ENCODE results near the gene GPR156.

GPR156 gene

DNA sequence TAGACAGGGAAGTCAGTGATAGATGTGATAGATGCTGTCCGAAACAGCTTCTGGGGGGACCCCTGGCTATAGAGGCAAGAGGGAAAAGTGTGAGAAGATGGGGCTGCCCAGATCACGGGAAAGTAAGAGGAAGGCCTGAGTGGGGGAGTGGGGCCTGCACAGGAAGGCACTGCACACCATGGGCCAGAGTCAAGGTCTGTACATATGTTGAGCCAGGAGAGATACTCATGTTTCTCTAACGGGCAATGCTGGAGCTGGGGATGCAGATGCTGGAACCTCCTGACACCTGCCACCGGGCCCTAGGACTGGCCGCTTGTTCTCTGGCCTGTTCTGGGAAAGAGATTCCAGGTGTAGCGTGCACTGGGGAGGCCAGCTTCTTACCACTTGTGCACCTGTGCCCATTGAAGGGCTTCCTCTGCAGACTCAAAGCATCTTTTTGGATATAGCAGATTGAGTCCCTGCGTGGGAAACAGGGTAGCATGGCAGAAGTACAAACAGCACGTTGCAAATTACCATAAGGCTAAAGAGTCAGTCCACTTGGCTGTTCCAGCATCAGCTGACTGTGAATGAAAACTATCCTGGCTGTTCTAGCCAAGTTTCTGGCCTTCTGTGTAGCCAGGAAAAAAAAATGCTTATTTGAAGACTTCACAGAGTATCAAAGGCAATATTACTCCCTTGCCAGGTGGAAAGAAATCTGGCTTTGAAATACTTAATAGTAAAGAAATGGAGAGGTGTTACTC is 113.7 kb downstream of the GPR156 start:
- Histone ChIP-seq H3K36me3 (ENCODE audit: control insufficient read depth in 2 of 2, insufficient read depth in 1 of 2, low read length in 2 of 2) (no peaks in the 10 kb centered on the region), H3K4me1 (ENCODE audit: control insufficient read depth, insufficient read depth, low read length) (no peaks in the 10 kb centered on the region; the same call in 1 of the 2 replicates), H3K27ac (ENCODE audit: extremely low read depth, low read depth, low read length) (no peak overlapping the region), H3K9me3 (ENCODE audit: control insufficient read depth, insufficient read depth, low read depth, low read length) (no peaks in the 10 kb centered on the region), H3K4me3 (ENCODE audit: low read depth, low read length) (no peak overlapping the region)
- TF ChIP-seq RBAK (tag by site-specific recombination; IDR thresholded peaks at IDR 0.05) (no peak), ZNF660 (tag by site-specific recombination; IDR thresholded peaks at IDR 0.05) (no peak), GLI4 (tag by site-specific recombination; IDR thresholded peaks at IDR 0.05) (no peak), ZNF26 (tag by site-specific recombination; IDR thresholded peaks at IDR 0.05) (no peak)
- CTCF ChIA-PET = no interaction called here
- POLR2A ChIA-PET = no interaction called here

DNA sequence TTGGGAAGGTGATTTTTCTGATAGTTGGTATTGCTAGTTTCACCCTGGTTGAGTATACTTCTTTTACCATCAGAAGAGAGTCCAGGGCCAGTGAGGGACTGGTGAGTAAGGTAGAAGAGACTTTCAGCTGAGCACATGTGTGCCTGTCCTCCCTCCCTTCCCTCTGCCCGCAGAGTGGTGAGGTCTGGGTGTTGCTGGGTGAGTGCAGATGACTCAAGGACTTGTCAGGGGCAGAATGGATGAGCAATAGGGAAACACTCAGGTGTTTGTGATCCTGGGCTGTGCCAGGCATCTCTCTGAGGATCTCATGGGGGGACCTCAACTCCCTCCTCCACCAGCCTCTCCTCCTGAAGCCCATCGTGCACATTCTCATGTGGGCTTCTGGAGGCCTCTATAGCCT is 114.8 kb downstream of the GPR156 start:
- Histone ChIP-seq H3K27ac (ENCODE audit: extremely low read depth, low read depth, low read length) (no peak overlapping the region), H3K4me1 (ENCODE audit: control insufficient read depth, insufficient read depth, low read length) (no peaks in the 10 kb centered on the region; the same call in 1 of the 2 replicates), H3K36me3 (ENCODE audit: control insufficient read depth in 2 of 2, insufficient read depth in 1 of 2, low read length in 2 of 2) (no peaks in the 10 kb centered on the region), H3K4me3 (ENCODE audit: low read depth, low read length) (no peak overlapping the region), H3K9me3 (ENCODE audit: control insufficient read depth, insufficient read depth, low read depth, low read length) (no peaks in the 10 kb centered on the region)
- TF ChIP-seq ZNF785 (tag by site-specific recombination; IDR thresholded peaks at IDR 0.05) = no peak
- no peak for TF ChIP-seq ZNF157 (tag by site-specific recombination; IDR thresholded peaks at IDR 0.05)
- TF ChIP-seq GLIS1 (tag by site-specific recombination; IDR thresholded peaks at IDR 0.05) = no peak
- no peak for TF ChIP-seq ZNF610 (tag by site-specific recombination; IDR thresholded peaks at IDR 0.05; ENCODE audit: borderline replicate concordance)
- no peak for TF ChIP-seq ZNF366 (tag by site-specific recombination; conservative IDR thresholded peaks at IDR 0.05)
- no peak for TF ChIP-seq ZNF140 (tag by site-specific recombination; IDR thresholded peaks at IDR 0.05)
- no peak for TF ChIP-seq ZNF394 (tag by site-specific recombination; IDR thresholded peaks at IDR 0.05; ENCODE audit: borderline replicate concordance)
- peak; percentile 34 for TF ChIP-seq ZNF335 (tag by site-specific recombination; conservative IDR thresholded peaks at IDR 0.05)
- no peak for TF ChIP-seq ZBTB49 (tag by site-specific recombination; IDR thresholded peaks at IDR 0.05; ENCODE audit: low read depth)
- no peak for TF ChIP-seq EGR2 (tag by site-specific recombination; IDR thresholded peaks at IDR 0.05; ENCODE audit: low read depth)
- no peak for TF ChIP-seq ZNF362 (tag by site-specific recombination; IDR thresholded peaks at IDR 0.05)
- TF ChIP-seq, protein P1, sequence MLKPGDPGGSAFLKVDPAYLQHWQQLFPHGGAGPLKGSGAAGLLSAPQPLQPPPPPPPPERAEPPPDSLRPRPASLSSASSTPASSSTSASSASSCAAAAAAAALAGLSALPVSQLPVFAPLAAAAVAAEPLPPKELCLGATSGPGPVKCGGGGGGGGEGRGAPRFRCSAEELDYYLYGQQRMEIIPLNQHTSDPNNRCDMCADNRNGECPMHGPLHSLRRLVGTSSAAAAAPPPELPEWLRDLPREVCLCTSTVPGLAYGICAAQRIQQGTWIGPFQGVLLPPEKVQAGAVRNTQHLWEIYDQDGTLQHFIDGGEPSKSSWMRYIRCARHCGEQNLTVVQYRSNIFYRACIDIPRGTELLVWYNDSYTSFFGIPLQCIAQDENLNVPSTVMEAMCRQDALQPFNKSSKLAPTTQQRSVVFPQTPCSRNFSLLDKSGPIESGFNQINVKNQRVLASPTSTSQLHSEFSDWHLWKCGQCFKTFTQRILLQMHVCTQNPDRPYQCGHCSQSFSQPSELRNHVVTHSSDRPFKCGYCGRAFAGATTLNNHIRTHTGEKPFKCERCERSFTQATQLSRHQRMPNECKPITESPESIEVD (tag by site-specific recombination; IDR thresholded peaks at IDR 0.05) = no peak
- TF ChIP-seq, protein P2, sequence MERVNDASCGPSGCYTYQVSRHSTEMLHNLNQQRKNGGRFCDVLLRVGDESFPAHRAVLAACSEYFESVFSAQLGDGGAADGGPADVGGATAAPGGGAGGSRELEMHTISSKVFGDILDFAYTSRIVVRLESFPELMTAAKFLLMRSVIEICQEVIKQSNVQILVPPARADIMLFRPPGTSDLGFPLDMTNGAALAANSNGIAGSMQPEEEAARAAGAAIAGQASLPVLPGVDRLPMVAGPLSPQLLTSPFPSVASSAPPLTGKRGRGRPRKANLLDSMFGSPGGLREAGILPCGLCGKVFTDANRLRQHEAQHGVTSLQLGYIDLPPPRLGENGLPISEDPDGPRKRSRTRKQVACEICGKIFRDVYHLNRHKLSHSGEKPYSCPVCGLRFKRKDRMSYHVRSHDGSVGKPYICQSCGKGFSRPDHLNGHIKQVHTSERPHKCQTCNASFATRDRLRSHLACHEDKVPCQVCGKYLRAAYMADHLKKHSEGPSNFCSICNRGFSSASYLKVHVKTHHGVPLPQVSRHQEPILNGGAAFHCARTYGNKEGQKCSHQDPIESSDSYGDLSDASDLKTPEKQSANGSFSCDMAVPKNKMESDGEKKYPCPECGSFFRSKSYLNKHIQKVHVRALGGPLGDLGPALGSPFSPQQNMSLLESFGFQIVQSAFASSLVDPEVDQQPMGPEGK (tag by site-specific recombination; IDR thresholded peaks at IDR 0.05) = no peak
- no peak for TF ChIP-seq ZNF239 (tag by site-specific recombination; IDR thresholded peaks at IDR 0.05)
- TF ChIP-seq TRIM28 (IDR thresholded peaks at IDR 0.05; ENCODE audit: borderline replicate concordance, low read length) = no peak
- peak; percentile 56 for TF ChIP-seq PRDM10 (tag by site-specific recombination; IDR thresholded peaks at IDR 0.05)
- no peak for TF ChIP-seq FEZF1 (tag by site-specific recombination; IDR thresholded peaks at IDR 0.05)
- ChIA-PET CTCF (no interaction called here), POLR2A (no interaction called here)
